ENCODE measurements around the gene TUBB2B.

GRCh38 chr6:3233904-3234303, 6.5 kb upstream of the TUBB2B start:
- TF ChIP-seq TAF1 (IDR thresholded peaks at IDR 0.05; ENCODE audit: borderline replicate concordance, insufficient read depth, low read length): no peak
- no peak for TF ChIP-seq REST (IDR thresholded peaks at IDR 0.05; ENCODE audit: insufficient read depth in 1 of 2, low read depth in 2 of 2, low read length in 2 of 2)
- no peak for TF ChIP-seq FOXP2 (optimal IDR thresholded peaks at IDR 0.05; ENCODE audit: borderline replicate concordance, extremely low read depth, extremely low read length, insufficient read depth)
- no peak for TF ChIP-seq POLR2AphosphoS5 (IDR thresholded peaks at IDR 0.05; ENCODE audit: low read depth, low read length)
